Activated CD4-positive, alpha-beta T cell treated with anti-CD3 and anti-CD28 coated beads, Interleukin-2, amount 50 U/mL, for 24 hours (primary cell): ENCODE measurements around the gene TGFB1I1.

Experiments used
- DNase-seq, 2 donors: peaks; one replicate each; pipeline ENCODE4 v3.0.0-alpha.2; 2020; ENCODE audit warnings: low read depth in 1 of 2, low spot score in 1 of 2

The TGFB1I1 gene

GRCh38 chr16:31451681-31452351 is 20.1 kb upstream of the TGFB1I1 start:
- DNase-seq = no peak

GRCh38 chr16:31452631-31453106 is 19.3 kb upstream of the TGFB1I1 start:
- DNase-seq = no peak

- no peak for DNase-seq
These were observed 18.4 kb upstream of the TGFB1I1 start for GRCh38 chr16:31453255-31454204.

- no peak for DNase-seq
These were observed 16.2 kb upstream of the TGFB1I1 start for GRCh38 chr16:31455601-31456314.

GRCh38 chr16:31456988-31457360 is 15.0 kb upstream of the TGFB1I1 start:
- DNase-seq = no peak

GRCh38 chr16:31458073-31458843 is 13.7 kb upstream of the TGFB1I1 start:
- peak in 1 of 2 donors; percentile 28 for DNase-seq

GRCh38 chr16:31458844-31459686 is 12.9 kb upstream of the TGFB1I1 start, which contains the start of gene ARMC5:
TSS of gene ARMC5 (plus strand) at chr16:31459501. CDS start at chr16:31459525, 24 bp downstream.
- DNase-seq = peak; percentile 89 to 97

- DNase-seq = peak; percentile 100
These were observed 12.0 kb upstream of the TGFB1I1 start for GRCh38 chr16:31459687-31460581.

- DNase-seq = no peak
These were observed 11.4 kb upstream of the TGFB1I1 start for GRCh38 chr16:31460582-31461002.

- DNase-seq = no peak
These were observed 10.6 kb upstream of the TGFB1I1 start for GRCh38 chr16:31461201-31461920.

GRCh38 chr16:31461921-31462804 is 9.8 kb upstream of the TGFB1I1 start:
- no peak for DNase-seq

- DNase-seq = no peak
These were observed 7.6 kb upstream of the TGFB1I1 start for GRCh38 chr16:31464348-31464769.

GRCh38 chr16:31464781-31465260 is 7.1 kb upstream of the TGFB1I1 start:
- DNase-seq = no peak

GRCh38 chr16:31465788-31466370 is 6.1 kb upstream of the TGFB1I1 start:
- no peak for DNase-seq

GRCh38 chr16:31466381-31466841 is 5.5 kb upstream of the TGFB1I1 start:
- DNase-seq = no peak

GRCh38 chr16:31467151-31467773 is 4.7 kb upstream of the TGFB1I1 start:
- DNase-seq = no peak
